ENCODE results near the gene SIK2. TPM values are rescaled to one million over a fixed set of nuclear protein-coding genes. Genes with fewer than 3 reads are reported as not detected.

The SIK2 gene
- total and polyA plus RNA-seq, 4 donors, result 7.2 to 31.8 (median 17.3) TPM

DNA sequence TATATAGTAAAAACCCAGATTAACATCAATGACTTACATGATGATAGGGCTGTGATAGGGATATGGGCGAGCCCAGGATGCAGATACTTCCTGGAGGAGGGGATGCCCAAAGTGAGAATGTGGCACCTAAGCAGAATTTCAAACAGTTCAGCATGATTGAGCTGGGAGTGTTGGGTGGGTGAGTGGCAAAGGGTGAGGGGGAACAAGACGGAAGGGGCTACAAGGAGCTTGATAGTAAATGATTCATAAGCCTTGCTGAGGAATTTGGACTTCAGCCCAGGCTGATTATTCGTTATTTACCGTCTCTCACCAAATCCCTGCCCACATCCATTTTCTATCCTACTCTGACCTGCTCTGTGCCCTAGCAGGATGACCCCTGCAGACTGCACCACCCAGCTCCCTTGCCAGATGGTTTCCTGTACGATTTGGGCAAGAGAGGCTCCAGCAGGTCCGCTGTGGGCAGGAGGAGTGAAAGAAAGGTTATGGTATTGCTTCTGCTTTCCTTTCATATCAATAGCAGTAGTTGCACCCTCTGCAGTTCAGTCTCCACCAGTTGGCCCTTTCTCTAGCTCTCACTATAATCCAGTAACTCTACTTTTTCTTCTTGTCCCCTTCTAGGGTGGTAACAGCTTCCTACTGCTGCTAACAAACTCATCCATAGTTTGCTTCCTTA, 30.3 kb upstream of the SIK2 start:
- 44 to 45% methylated on average over 6 of the region's 6 CpGs for WGBS, 2 donors
- Histone ChIP-seq H3K27me3 (ENCODE audit: control insufficient read depth in 3 of 3, insufficient read depth in 3 of 3, low read length in 2 of 3) (no peaks in the 10 kb centered on the region), H3K9me3 (ENCODE audit: control insufficient read depth in 4 of 4, insufficient read depth in 3 of 4, low read length in 3 of 4) (no peaks in the 10 kb centered on the region), H3K4me1 (ENCODE audit: control insufficient read depth in 5 of 5, insufficient read depth in 5 of 5, low read length in 5 of 5) (peaks cover 0 to 17% (median 8%) of the 10 kb centered on the region in 5 donors), H3K4me3 (no peak overlapping the region), H3K27ac (ENCODE audit: low read depth in 1 of 2, low read length in 1 of 2) (no peak overlapping the region), H3K36me3 (ENCODE audit: control insufficient read depth in 4 of 4, insufficient read depth in 4 of 4, low read length in 4 of 4) (no peaks in the 10 kb centered on the region), H3K9ac (ENCODE audit: insufficient read depth in 1 of 2, low read length in 2 of 2) (no peak overlapping the region)
- DNase-seq, result no peak
- no peak for ATAC-seq (ENCODE audit: insufficient read depth, low FRiP score)
- TF ChIP-seq, protein P1, sequence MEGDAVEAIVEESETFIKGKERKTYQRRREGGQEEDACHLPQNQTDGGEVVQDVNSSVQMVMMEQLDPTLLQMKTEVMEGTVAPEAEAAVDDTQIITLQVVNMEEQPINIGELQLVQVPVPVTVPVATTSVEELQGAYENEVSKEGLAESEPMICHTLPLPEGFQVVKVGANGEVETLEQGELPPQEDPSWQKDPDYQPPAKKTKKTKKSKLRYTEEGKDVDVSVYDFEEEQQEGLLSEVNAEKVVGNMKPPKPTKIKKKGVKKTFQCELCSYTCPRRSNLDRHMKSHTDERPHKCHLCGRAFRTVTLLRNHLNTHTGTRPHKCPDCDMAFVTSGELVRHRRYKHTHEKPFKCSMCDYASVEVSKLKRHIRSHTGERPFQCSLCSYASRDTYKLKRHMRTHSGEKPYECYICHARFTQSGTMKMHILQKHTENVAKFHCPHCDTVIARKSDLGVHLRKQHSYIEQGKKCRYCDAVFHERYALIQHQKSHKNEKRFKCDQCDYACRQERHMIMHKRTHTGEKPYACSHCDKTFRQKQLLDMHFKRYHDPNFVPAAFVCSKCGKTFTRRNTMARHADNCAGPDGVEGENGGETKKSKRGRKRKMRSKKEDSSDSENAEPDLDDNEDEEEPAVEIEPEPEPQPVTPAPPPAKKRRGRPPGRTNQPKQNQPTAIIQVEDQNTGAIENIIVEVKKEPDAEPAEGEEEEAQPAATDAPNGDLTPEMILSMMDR (IDR thresholded peaks at IDR 0.05; ENCODE audit: control extremely low read depth, extremely low read depth), result no peak

DNA sequence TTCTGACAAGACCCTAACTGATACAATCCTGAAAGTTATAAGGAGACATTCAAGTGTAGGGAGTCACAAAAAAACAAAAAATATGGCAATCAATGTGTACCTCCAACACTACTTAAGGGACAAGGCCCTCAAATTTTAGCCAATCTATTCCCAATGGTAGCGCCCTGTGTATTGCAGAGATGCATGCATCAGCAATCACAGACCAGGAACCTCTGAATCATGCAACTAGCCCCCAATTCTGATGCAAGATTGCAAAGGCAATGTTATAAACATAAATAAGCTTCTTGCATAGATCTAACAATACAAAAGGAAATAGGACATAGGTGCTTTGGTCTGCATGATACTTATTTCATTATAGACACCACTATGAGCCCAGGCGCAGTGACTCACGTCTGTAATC, 29.7 kb upstream of the SIK2 start:
- Histone ChIP-seq H3K9me3 (ENCODE audit: control insufficient read depth in 4 of 4, insufficient read depth in 3 of 4, low read length in 3 of 4) (no peaks in the 10 kb centered on the region), H3K9ac (ENCODE audit: insufficient read depth in 1 of 2, low read length in 2 of 2) (no peak overlapping the region), H3K27ac (ENCODE audit: low read depth in 1 of 2, low read length in 1 of 2) (no peak overlapping the region), H3K36me3 (ENCODE audit: control insufficient read depth in 4 of 4, insufficient read depth in 4 of 4, low read length in 4 of 4) (no peaks in the 10 kb centered on the region), H3K4me1 (ENCODE audit: control insufficient read depth in 5 of 5, insufficient read depth in 5 of 5, low read length in 5 of 5) (peaks cover 0 to 17% (median 8%) of the 10 kb centered on the region in 5 donors), H3K4me3 (no peak overlapping the region), H3K27me3 (ENCODE audit: control insufficient read depth in 3 of 3, insufficient read depth in 3 of 3, low read length in 2 of 3) (no peaks in the 10 kb centered on the region)
- TF ChIP-seq, protein P1 (IDR thresholded peaks at IDR 0.05; ENCODE audit: control extremely low read depth, extremely low read depth), result no peak
- 96 to 99% methylated on average over 3 of the region's 3 CpGs for WGBS, 2 donors
- ATAC-seq (ENCODE audit: insufficient read depth, low FRiP score), result no peak
- DNase-seq, result no peak

DNA sequence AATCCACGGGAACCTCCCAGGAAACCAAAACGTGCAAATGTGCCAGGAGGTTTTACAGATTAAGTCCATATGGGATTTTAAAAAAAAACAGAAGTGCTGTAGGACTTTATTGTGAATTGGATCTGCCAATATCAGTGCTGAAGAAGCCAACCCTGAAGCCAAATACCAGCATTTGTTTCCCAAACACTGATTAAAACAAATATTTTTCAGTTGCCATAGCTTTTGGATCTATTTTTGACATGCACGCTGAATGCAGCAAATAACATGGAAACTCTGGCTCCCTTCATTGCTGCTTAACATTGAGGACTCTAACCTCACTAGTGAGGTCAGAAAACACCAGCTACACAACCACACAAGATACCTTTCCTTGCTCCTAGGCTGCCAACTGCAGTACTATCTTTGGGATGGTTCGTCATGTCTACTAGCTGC, 28.4 kb upstream of the SIK2 start:
- Histone ChIP-seq H3K27ac (ENCODE audit: low read depth in 1 of 2, low read length in 1 of 2) (peak overlapping the region; percentile 50 to 52), H3K9ac (ENCODE audit: insufficient read depth in 1 of 2, low read length in 2 of 2) (no peak overlapping the region), H3K4me3 (no peak overlapping the region), H3K4me1 (ENCODE audit: control insufficient read depth in 5 of 5, insufficient read depth in 5 of 5, low read length in 5 of 5) (peaks cover 0 to 17% (median 8%) of the 10 kb centered on the region in 5 donors), H3K9me3 (ENCODE audit: control insufficient read depth in 4 of 4, insufficient read depth in 3 of 4, low read length in 3 of 4) (no peaks in the 10 kb centered on the region), H3K36me3 (ENCODE audit: control insufficient read depth in 4 of 4, insufficient read depth in 4 of 4, low read length in 4 of 4) (no peaks in the 10 kb centered on the region), H3K27me3 (ENCODE audit: control insufficient read depth in 3 of 3, insufficient read depth in 3 of 3, low read length in 2 of 3) (no peaks in the 10 kb centered on the region)
- TF ChIP-seq, protein P1 (IDR thresholded peaks at IDR 0.05; ENCODE audit: control extremely low read depth, extremely low read depth), result no peak
- ATAC-seq (ENCODE audit: insufficient read depth, low FRiP score) (no peak), DNase-seq (peak in 2 of 3 donors; percentile 68 to 69)
- 51 to 56% methylated on average over 4 of the region's 4 CpGs for WGBS, 2 donors
